A673 (cell line): Measurements from ENCODE around the gene TGFBR1. TPM values are rescaled to one million over a fixed set of nuclear protein-coding genes. Genes with fewer than 3 reads are reported as not detected.

Experiments used
- Bru-seq: library from RNA; stranded (reverse); fragments of 400-500 nt; gene quantifications from one replicate; lab custom pipeline; 2021; lab: Mats Ljungman, UMichigan
- BruChase-seq, 2 experiments: library from RNA; stranded (reverse); fragments of 400-500 nt; gene quantifications; one replicate each; lab custom pipeline; 2021; lab: Mats Ljungman, UMichigan
- BruUV-seq: library from RNA; stranded (reverse); fragments of 400-500 nt; replicated peaks from 2 replicates; lab custom pipeline; 2021; lab: Mats Ljungman, UMichigan
- CTCF ChIA-PET: fragments of 300-600 bp; sonication (Branson Sonifier 250); formaldehyde crosslinking; loops from one replicate; lab custom pipeline; 2022; ENCODE audit warnings: antibody characterized with exemption; lab: Charles Lee
- POLR2A ChIA-PET: fragments of 300-600 bp; sonication (Branson Sonifier 250); formaldehyde crosslinking; loops from one replicate; lab custom pipeline; 2022; ENCODE audit warnings: antibody characterized with exemption; ENCODE audit not compliant: low non-redundant PET; lab: Charles Lee
- DNase-seq: peaks from one replicate; pipeline ENCODE4 v3.0.0-alpha.2; 2015; ENCODE audit warnings: low spot score
- H3K27ac ChIP-seq: fragments of 200-600 bp; sonication (generic); 2 replicates; pipeline ENCODE4 v1.5.1; 2016; ENCODE audit warnings: mixed run types, low read depth, mild to moderate bottlenecking, mixed read lengths, antibody characterized with exemption, low read length; ENCODE audit not compliant: poor library complexity, severe bottlenecking
- H3K27me3 ChIP-seq: fragments of 200-600 bp; sonication (generic); replicated peaks from 2 replicates; pipeline ENCODE4 v1.6.1; 2017; ENCODE audit warnings: mixed run types, low read depth, mild to moderate bottlenecking, mixed read lengths, antibody characterized with exemption, low read length; ENCODE audit not compliant: insufficient read depth, poor library complexity
- H3K36me3 ChIP-seq: fragments of 200-600 bp; sonication (generic); 2 replicates; pipeline ENCODE4 v1.6.1; 2016; ENCODE audit warnings: mixed run types, mild to moderate bottlenecking, mixed read lengths, antibody characterized with exemption, low read length; ENCODE audit not compliant: insufficient read depth, poor library complexity, severe bottlenecking
- H3K4me1 ChIP-seq: fragments of 200-600 bp; sonication (generic); 2 replicates; pipeline ENCODE4 v1.6.1; 2017; ENCODE audit warnings: mixed run types, mild to moderate bottlenecking, mixed read lengths, antibody characterized with exemption, low read length; ENCODE audit not compliant: insufficient read depth, poor library complexity, severe bottlenecking
- H3K4me3 ChIP-seq: fragments of 200-600 bp; sonication (generic); 2 replicates; pipeline ENCODE4 v1.5.1; 2016; ENCODE audit warnings: low read depth, mixed run types, mild to moderate bottlenecking, mixed read lengths, low read length; ENCODE audit not compliant: poor library complexity, severe bottlenecking
- H3K9me3 ChIP-seq: fragments of 200-600 bp; sonication (generic); 2 replicates; pipeline ENCODE4 v1.6.1; 2016; ENCODE audit warnings: mixed run types, low read depth, mild to moderate bottlenecking, mixed read lengths, antibody characterized with exemption, low read length; ENCODE audit not compliant: poor library complexity, severe bottlenecking
- EZH2 ChIP-seq: fragments of 200-600 bp; sonication (generic); IDR thresholded peaks from 2 replicates; pipeline ENCODE4 v1.6.1; 2017; ENCODE audit warnings: borderline replicate concordance, low read depth, mild to moderate bottlenecking, mixed read lengths, antibody characterized with exemption, low read length; ENCODE audit not compliant: poor library complexity, severe bottlenecking
- intact Hi-C: fragments of 100-400 bp; cut with micrococcal nuclease; formaldehyde crosslinking; loops from one replicate; pipeline ENCODE4 v1.10.0; 2022; ENCODE audit not compliant: unreplicated experiment
- long read RNA-seq: library from polyadenylated mRNA; stranded (forward); transcript quantifications from one replicate; pipeline ENCODE4 v2.0.0, GENCODE V29; 2022
- total RNA-seq: library from RNA; stranded (reverse); gene quantifications from 2 replicates; pipeline ENCODE4 v1.2.3, GENCODE V29; 2021
- TF ChIP-seq, protein P1 (sequence below): fragments of 300-800, 200-600 bp; sonication (generic); conservative IDR thresholded peaks from 2 replicates; pipeline ENCODE4 v1.5.1; 2017; ENCODE audit warnings: low read depth, mild to moderate bottlenecking, antibody characterized with exemption, low read length, moderate library complexity, mixed read lengths

TGFBR1 gene
- total RNA-seq (3.5 and 6.1 TPM in 2 replicates), Bru-seq, nascent RNA (percentile 48 among the genes with signal in this experiment), BruChase-seq, experiment 1, labeled RNA remaining after a 2-hour chase (percentile 57 among the genes with signal in this experiment), BruChase-seq, experiment 2, labeled RNA remaining after a 6-hour chase (percentile 58 among the genes with signal in this experiment)
- long read RNA-seq, full-length matches to known transcripts = 5 of 6 reads
- long read RNA-seq, partial matches to known transcripts = 0 of 6 reads
- long read RNA-seq, other reads (novel, unspliced or antisense) = 1 of 6 reads

DNA sequence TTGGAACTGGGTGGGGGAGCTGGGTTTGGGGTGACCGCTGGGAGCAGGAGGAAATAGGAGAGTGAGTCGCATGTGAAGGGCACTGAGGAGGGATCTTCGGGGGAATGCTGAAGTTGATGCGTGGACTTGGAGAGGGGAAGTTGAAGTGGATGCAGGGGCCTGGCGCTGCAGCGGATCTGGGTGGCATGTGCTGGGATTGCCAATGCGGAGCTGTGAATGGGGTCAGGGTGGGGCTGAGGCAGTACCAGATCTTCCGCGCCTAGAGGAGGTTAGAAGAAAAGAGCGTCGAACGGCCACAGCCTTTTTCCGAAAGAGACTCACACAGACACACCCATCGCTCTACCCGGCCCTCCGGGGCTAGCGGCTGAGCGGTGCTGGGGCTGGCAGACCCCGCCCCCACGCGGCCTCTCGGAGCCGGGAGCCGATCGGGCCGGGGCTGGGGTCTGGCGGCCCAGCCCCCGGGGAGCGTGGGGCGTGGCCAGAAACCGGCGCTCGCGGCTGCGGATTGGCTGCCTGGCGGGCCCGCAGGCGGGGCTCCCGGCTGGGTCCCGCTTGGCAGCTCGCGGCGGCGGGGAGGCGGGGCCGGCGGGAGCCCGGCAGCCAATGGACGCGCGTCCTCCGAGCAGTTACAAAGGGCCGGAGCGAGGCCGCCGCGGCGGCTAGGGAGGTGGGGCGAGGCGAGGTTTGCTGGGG, at the start of gene TGFBR1:
Gene TGFBR1, plus strand, starts transcription at position 655 of the 693 bp plus-strand sequence. CDS start 93 bp downstream, outside the sequence.
- DNase-seq = peak; percentile 91
- H3K4me3 ChIP-seq = peak within 1 kb of the TSS; percentile 57
- no TSS peak for BruUV-seq
- H3K36me3 ChIP-seq = no peaks in the 10 kb centered on the region
- intact Hi-C loops = no loop called here
- TF ChIP-seq, protein P1, sequence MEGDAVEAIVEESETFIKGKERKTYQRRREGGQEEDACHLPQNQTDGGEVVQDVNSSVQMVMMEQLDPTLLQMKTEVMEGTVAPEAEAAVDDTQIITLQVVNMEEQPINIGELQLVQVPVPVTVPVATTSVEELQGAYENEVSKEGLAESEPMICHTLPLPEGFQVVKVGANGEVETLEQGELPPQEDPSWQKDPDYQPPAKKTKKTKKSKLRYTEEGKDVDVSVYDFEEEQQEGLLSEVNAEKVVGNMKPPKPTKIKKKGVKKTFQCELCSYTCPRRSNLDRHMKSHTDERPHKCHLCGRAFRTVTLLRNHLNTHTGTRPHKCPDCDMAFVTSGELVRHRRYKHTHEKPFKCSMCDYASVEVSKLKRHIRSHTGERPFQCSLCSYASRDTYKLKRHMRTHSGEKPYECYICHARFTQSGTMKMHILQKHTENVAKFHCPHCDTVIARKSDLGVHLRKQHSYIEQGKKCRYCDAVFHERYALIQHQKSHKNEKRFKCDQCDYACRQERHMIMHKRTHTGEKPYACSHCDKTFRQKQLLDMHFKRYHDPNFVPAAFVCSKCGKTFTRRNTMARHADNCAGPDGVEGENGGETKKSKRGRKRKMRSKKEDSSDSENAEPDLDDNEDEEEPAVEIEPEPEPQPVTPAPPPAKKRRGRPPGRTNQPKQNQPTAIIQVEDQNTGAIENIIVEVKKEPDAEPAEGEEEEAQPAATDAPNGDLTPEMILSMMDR = no peak
- no peak for TF ChIP-seq EZH2
- H3K27me3 ChIP-seq = peaks cover 27% of the 10 kb centered on the region
- ChIA-PET POLR2A (interaction anchor here (0.7 kb wide), 1 partner anchor 1782 kb away, joined by 3 read pairs; no protein-coding TSS in a partner anchor), CTCF (interaction anchor here (0.5 to 0.6 kb wide), 2 partner anchors 81 to 1059 kb away, joined by 3 to 9 read pairs; no protein-coding TSS in a partner anchor)
- no peak within 1 kb of the TSS for H3K27ac ChIP-seq
- H3K9me3 ChIP-seq = no peaks in the 10 kb centered on the region
- peaks cover 9% of the 10 kb centered on the region for H3K4me1 ChIP-seq

DNA sequence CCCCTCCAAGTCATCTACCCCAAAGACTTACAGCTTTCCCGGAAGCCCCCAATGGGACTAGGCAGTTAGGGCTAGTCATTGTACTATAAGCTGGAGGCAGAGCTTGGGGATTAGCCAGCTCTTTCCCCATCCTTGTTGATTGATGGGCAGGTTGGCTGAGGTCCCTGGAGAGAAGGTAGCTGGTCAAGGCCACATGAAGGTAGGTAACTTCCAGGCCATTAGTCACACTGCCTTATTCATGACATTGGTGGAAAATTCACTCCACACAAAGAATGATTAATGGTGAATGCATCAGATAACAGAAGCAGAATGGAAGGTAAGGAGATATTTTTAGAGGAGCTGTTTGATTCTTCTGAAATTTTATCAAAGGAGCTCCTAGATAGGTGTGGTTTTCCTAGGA, 49.5 kb upstream of the TGFBR1 start:
- TF ChIP-seq, protein P1 = no peak
- TF ChIP-seq EZH2 = no peak
- Histone ChIP-seq H3K27ac (no peak overlapping the region), H3K27me3 (no peaks in the 10 kb centered on the region), H3K9me3 (no peaks in the 10 kb centered on the region), H3K36me3 (no peaks in the 10 kb centered on the region), H3K4me3 (no peak overlapping the region), H3K4me1 (no peaks in the 10 kb centered on the region)
- no TSS peak for BruUV-seq
- no peak for DNase-seq
- ChIA-PET CTCF (no interaction called here), POLR2A (no interaction called here)
- intact Hi-C loops = no loop called here

DNA sequence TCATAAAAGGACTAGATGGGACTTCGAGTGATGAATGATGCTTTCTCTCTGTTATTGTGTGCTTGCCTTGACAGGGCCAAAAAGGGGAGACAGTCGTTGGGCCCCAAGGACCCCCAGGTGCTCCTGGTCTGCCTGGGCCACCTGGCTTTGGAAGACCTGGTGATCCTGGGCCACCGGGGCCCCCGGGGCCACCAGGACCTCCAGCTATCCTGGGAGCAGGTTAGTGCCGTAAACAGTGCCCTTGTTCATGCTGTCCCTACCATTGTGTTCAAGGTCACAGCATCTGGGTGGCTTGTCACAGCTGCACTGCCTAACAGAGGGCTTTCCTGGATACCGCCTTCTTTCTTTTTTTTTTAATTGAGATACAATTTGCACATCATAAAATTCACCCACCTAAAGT, 48.7 kb upstream of the TGFBR1 start:
- no peak for TF ChIP-seq EZH2
- ChIA-PET POLR2A (no interaction called here), CTCF (no interaction called here)
- intact Hi-C loops = no loop called here
- DNase-seq = no peak
- Histone ChIP-seq H3K36me3 (no peaks in the 10 kb centered on the region), H3K4me1 (no peaks in the 10 kb centered on the region), H3K4me3 (no peak overlapping the region), H3K27me3 (no peaks in the 10 kb centered on the region), H3K27ac (no peak overlapping the region), H3K9me3 (no peaks in the 10 kb centered on the region)
- BruUV-seq = no TSS peak
